ENCODE results near the gene PTGES3. TPM values are rescaled to one million over a fixed set of nuclear protein-coding genes. Genes with fewer than 3 reads are reported as not detected.

PTGES3 gene
- total RNA-seq, 1 experiment from 2014 or later, result 394 TPM

DNA sequence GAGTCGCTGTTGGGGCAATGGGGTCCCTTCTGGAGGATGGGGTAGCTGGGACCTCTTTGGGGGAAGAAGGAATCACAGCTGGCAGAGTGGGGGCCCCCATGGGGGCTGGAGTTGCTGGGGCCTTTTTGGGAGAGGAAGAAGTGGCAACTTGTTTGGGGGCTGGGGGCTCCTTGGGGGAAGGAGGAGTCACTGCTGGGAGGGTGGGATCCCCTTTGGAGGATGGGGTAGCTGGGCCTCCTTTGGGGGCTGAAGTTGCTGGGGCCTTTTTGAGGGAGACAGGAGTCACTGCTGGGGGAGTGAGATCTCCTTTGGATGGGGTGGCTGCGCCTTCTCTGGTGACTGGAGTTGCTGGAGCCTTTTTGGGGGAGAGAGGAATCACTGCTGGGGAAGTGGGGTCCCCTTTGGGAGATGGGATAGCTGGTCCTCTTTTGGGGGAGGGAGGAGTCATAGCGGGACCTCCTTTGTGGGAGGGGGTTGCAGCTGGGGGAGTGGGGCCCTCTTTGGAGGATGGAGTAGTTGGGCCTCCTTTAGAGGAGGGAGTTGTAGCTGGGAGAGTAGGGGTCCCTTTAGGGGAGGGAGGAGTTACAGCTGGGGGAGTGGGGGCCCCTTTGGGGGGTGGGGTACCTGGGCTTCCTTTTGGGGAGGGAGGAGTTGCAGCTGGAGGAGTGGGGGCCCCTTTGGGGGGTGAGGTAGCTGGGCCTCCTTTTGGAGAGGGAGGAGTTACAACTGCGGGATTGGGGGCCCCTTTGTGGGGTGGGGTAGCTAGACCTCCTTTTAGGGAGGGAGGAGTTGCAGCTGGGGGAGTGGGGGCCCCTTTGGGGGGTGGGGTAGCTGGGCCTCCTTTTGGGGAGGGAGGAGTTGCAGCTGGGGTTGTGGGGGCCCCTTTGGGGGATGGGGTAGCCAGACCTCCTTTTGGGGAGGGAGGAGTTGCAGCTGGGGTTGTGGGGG, 29.1 kb upstream of the PTGES3 start:
- Mint-ChIP-seq H3K4me3 (no peak overlapping the region), H3K27me3 (ENCODE audit: low read depth) (no peaks in the 10 kb centered on the region), H3K27ac (peak overlapping the region; percentile 82; the same call in 1 of the 2 replicates), H3K9me3 (no peaks in the 10 kb centered on the region), H3K36me3 (peaks cover 78% of the 10 kb centered on the region), H3K4me1 (peaks cover 48% of the 10 kb centered on the region)
- no peak for DNase-seq (ENCODE audit: low spot score)
- CTCF ChIA-PET, result interaction anchor here (0.5 to 1.1 kb wide), 3 partner anchors 13 to 81 kb away, joined by 3 to 8 read pairs (median 3); partner anchors contain the start of gene PTGES3
- POLR2A ChIA-PET, result interaction anchor here (0.6 to 2.4 kb wide), 6 partner anchors 8 to 115 kb away, joined by 3 to 6 read pairs (median 3); partner anchors contain the start of genes NACA and PTGES3
- TF ChIP-seq RORB (CRISPR knock-in tag; IDR thresholded peaks at IDR 0.05), result no peak
- TF ChIP-seq, protein P1, sequence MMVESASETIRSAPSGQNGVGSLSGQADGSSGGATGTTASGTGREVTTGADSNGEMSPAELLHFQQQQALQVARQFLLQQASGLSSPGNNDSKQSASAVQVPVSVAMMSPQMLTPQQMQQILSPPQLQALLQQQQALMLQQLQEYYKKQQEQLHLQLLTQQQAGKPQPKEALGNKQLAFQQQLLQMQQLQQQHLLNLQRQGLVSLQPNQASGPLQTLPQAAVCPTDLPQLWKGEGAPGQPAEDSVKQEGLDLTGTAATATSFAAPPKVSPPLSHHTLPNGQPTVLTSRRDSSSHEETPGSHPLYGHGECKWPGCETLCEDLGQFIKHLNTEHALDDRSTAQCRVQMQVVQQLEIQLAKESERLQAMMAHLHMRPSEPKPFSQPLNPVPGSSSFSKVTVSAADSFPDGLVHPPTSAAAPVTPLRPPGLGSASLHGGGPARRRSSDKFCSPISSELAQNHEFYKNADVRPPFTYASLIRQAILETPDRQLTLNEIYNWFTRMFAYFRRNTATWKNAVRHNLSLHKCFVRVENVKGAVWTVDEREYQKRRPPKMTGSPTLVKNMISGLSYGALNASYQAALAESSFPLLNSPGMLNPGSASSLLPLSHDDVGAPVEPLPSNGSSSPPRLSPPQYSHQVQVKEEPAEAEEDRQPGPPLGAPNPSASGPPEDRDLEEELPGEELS (CRISPR knock-in tag; IDR thresholded peaks at IDR 0.05), result no peak
- TF ChIP-seq ZNF232 (CRISPR knock-in tag; IDR thresholded peaks at IDR 0.05), result no peak
- no peak for TF ChIP-seq ZNF317 (CRISPR knock-in tag; IDR thresholded peaks at IDR 0.05; ENCODE audit: borderline replicate concordance, low read depth)
- TF ChIP-seq CREB1 (CRISPR knock-in tag; IDR thresholded peaks at IDR 0.05), result no peak
- no peak for TF ChIP-seq ESRRA (CRISPR knock-in tag; IDR thresholded peaks at IDR 0.05; ENCODE audit: borderline replicate concordance)
- no peak for TF ChIP-seq GABPB1 (CRISPR knock-in tag; IDR thresholded peaks at IDR 0.05)
- TF ChIP-seq, protein P2, sequence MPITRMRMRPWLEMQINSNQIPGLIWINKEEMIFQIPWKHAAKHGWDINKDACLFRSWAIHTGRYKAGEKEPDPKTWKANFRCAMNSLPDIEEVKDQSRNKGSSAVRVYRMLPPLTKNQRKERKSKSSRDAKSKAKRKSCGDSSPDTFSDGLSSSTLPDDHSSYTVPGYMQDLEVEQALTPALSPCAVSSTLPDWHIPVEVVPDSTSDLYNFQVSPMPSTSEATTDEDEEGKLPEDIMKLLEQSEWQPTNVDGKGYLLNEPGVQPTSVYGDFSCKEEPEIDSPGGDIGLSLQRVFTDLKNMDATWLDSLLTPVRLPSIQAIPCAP (CRISPR knock-in tag; IDR thresholded peaks at IDR 0.05), result no peak
- no peak for TF ChIP-seq NFE2L1 (CRISPR knock-in tag; IDR thresholded peaks at IDR 0.05)
- TF ChIP-seq, protein P3, sequence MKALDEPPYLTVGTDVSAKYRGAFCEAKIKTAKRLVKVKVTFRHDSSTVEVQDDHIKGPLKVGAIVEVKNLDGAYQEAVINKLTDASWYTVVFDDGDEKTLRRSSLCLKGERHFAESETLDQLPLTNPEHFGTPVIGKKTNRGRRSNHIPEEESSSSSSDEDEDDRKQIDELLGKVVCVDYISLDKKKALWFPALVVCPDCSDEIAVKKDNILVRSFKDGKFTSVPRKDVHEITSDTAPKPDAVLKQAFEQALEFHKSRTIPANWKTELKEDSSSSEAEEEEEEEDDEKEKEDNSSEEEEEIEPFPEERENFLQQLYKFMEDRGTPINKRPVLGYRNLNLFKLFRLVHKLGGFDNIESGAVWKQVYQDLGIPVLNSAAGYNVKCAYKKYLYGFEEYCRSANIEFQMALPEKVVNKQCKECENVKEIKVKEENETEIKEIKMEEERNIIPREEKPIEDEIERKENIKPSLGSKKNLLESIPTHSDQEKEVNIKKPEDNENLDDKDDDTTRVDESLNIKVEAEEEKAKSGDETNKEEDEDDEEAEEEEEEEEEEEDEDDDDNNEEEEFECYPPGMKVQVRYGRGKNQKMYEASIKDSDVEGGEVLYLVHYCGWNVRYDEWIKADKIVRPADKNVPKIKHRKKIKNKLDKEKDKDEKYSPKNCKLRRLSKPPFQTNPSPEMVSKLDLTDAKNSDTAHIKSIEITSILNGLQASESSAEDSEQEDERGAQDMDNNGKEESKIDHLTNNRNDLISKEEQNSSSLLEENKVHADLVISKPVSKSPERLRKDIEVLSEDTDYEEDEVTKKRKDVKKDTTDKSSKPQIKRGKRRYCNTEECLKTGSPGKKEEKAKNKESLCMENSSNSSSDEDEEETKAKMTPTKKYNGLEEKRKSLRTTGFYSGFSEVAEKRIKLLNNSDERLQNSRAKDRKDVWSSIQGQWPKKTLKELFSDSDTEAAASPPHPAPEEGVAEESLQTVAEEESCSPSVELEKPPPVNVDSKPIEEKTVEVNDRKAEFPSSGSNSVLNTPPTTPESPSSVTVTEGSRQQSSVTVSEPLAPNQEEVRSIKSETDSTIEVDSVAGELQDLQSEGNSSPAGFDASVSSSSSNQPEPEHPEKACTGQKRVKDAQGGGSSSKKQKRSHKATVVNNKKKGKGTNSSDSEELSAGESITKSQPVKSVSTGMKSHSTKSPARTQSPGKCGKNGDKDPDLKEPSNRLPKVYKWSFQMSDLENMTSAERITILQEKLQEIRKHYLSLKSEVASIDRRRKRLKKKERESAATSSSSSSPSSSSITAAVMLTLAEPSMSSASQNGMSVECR (CRISPR knock-in tag; IDR thresholded peaks at IDR 0.05; ENCODE audit: borderline replicate concordance), result no peak
- ATAC-seq, result no peak

DNA sequence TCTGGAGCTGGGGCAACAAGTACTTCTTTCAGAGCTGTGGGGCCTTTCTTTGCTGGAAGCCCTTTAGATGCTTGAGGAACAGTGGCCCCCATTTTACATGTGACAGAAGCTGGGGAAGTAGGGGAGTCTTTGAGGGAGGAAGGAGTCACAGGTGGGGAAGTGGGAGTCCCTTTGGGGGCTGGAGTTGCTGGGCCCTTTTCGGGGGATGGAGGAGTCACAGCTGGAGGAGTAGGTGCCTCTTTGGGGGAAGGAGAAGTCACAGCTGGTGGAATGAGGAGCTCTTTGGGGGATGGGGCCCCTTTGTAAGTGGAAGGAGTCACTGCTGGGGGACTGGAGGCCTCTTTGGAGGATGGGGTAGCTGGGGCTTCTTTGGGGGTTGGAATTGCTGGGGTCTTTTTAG, 28.4 kb upstream of the PTGES3 start:
- ATAC-seq, result no peak
- H3K4me1 Mint-ChIP-seq, result peaks cover 41% of the 10 kb centered on the region
- H3K4me3 Mint-ChIP-seq, result no peak overlapping the region
- ChIA-PET POLR2A (interaction anchor here (0.6 to 1.2 kb wide), 4 partner anchors 9 to 1084 kb away, joined by 3 to 6 read pairs (median 4); partner anchors contain the start of gene NACA), CTCF (interaction anchor here (0.7 to 1.1 kb wide), 2 partner anchors 80 to 143 kb away, joined by 4 to 8 read pairs; no protein-coding TSS in a partner anchor)
- TF ChIP-seq, protein P4, sequence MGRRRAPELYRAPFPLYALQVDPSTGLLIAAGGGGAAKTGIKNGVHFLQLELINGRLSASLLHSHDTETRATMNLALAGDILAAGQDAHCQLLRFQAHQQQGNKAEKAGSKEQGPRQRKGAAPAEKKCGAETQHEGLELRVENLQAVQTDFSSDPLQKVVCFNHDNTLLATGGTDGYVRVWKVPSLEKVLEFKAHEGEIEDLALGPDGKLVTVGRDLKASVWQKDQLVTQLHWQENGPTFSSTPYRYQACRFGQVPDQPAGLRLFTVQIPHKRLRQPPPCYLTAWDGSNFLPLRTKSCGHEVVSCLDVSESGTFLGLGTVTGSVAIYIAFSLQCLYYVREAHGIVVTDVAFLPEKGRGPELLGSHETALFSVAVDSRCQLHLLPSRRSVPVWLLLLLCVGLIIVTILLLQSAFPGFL (CRISPR knock-in tag; IDR thresholded peaks at IDR 0.05; ENCODE audit: borderline replicate concordance), result no peak
- no peak for TF ChIP-seq NFYB (CRISPR knock-in tag; conservative IDR thresholded peaks at IDR 0.05; ENCODE audit: low read depth)
- H3K36me3 Mint-ChIP-seq, result peaks cover 78% of the 10 kb centered on the region
- H3K27ac Mint-ChIP-seq, result peak overlapping the region; percentile 68
- H3K9me3 Mint-ChIP-seq, result no peaks in the 10 kb centered on the region
- DNase-seq (ENCODE audit: low spot score), result no peak
- no peaks in the 10 kb centered on the region for H3K27me3 Mint-ChIP-seq (ENCODE audit: low read depth)
